Natural killer cell (primary cell): ENCODE results near the gene CCDC175. TPM values are rescaled to one million over a fixed set of nuclear protein-coding genes. Genes with fewer than 3 reads are reported as not detected.

ENCODE experiments used
- ATAC-seq, 3 donors: fragments of 150-1000 bp in 2 of 3; fragments of 200-7000 bp in 1 of 3; cut with Tn5 transposase; 1 replicate in 1 of 3; 2 replicates in 2 of 3; pipeline ENCODE4 v1.10.0; 2021; ENCODE audit warnings: mild to moderate bottlenecking in 2 of 3, moderate library complexity in 2 of 3
- DNase-seq, 2 donors: peaks; one replicate each; pipeline versions ENCODE4 v3.0.0 to v3.0.0-alpha.2; 2013 to 2021; ENCODE audit warnings: mixed read lengths in 1 of 2
- H3K27ac ChIP-seq: one replicate; pipeline ENCODE4 v1.5.1; 2013; ENCODE audit warnings: mild to moderate bottlenecking, low read length
- H3K27me3 ChIP-seq: one replicate; pipeline ENCODE4 v1.6.1; 2013; ENCODE audit warnings: low read length; ENCODE audit not compliant: control insufficient read depth, insufficient read depth
- H3K36me3 ChIP-seq: one replicate; pipeline ENCODE4 v1.6.1; 2013; ENCODE audit warnings: low read length; ENCODE audit not compliant: control insufficient read depth, insufficient read depth
- H3K4me1 ChIP-seq: one replicate; pipeline ENCODE4 v1.6.1; 2013; ENCODE audit warnings: low read length; ENCODE audit not compliant: control insufficient read depth, insufficient read depth
- H3K4me3 ChIP-seq: one replicate; pipeline ENCODE4 v1.5.1; 2013; ENCODE audit warnings: low read length
- H3K9me3 ChIP-seq: one replicate; pipeline ENCODE4 v1.6.1; 2013; ENCODE audit warnings: low read length; ENCODE audit not compliant: control insufficient read depth, insufficient read depth
- H3K27ac Mint-ChIP-seq, 2 donors: one replicate each; pipeline ENCODE4 v1.8.0; 2022; ENCODE audit warnings: mild to moderate bottlenecking in 2 of 2, mixed read lengths in 2 of 2, moderate library complexity in 1 of 2
- H3K27me3 Mint-ChIP-seq, 2 donors: one replicate each; pipeline ENCODE4 v1.8.0; 2022; ENCODE audit warnings: low read depth in 2 of 2, mixed read lengths in 2 of 2
- H3K36me3 Mint-ChIP-seq: one replicate; pipeline ENCODE4 v1.8.0; 2022; ENCODE audit warnings: mixed read lengths
- H3K4me1 Mint-ChIP-seq, 2 donors: one replicate each; pipeline ENCODE4 v1.8.0; 2022; ENCODE audit warnings: mixed read lengths in 2 of 2
- H3K4me3 Mint-ChIP-seq: one replicate; pipeline ENCODE4 v1.8.0; 2022; ENCODE audit warnings: mild to moderate bottlenecking, moderate library complexity, mixed read lengths
- H3K9me3 Mint-ChIP-seq, 2 donors: one replicate each; pipeline ENCODE4 v1.8.0; 2022; ENCODE audit warnings: mixed read lengths in 2 of 2
- WGBS: methylation state at CpG from one replicate; pipeline ENCODE4 v1.1.7; 2013; ENCODE audit warnings: missing lambda C conversion rate; ENCODE audit not compliant: insufficient coverage; 5-methylcytosine and 5-hydroxymethylcytosine counted together
- intact Hi-C: fragments of 100-400 bp; cut with micrococcal nuclease; formaldehyde crosslinking; loops from one replicate; pipeline ENCODE4 v1.14.2; 2022
- total RNA-seq, 4 donors: library from RNA; stranded (reverse); fragments of 120-200 nt in 1 of 4; gene quantifications; one replicate each; pipeline versions ENCODE4 v1.2.3 to v1.2.4, GENCODE V29; 2013 to 2022
- TF ChIP-seq, protein P1 (sequence below): fragments of 200-600 bp; IDR thresholded peaks from one replicate; pipeline ENCODE4 v1.8.0; 2022; ENCODE audit warnings: antibody characterized with exemption

Gene CCDC175
- total RNA-seq, 3 donors from 2014 or later (not counting 1 experiment from before 2014, with no cell fraction given) = not detected

- H3K9me3 ChIP-seq = no peaks in the 10 kb centered on the region
- DNase-seq (no peak), ATAC-seq (no peak)
- no peaks in the 10 kb centered on the region for H3K36me3 ChIP-seq
- 83% methylated on average over 1 of the region's 1 CpG for WGBS
- Mint-ChIP-seq H3K36me3 (peaks cover 6% of the 10 kb centered on the region), H3K9me3 (peaks cover 0 to 2% of the 10 kb centered on the region in 2 donors), H3K4me3 (no peak overlapping the region), H3K27me3 (peaks cover 10 to 19% of the 10 kb centered on the region in 2 donors), H3K4me1 (no peaks in the 10 kb centered on the region), H3K27ac (no peak overlapping the region)
- H3K27ac ChIP-seq = no peak overlapping the region
- H3K27me3 ChIP-seq = no peaks in the 10 kb centered on the region
- H3K4me1 ChIP-seq = no peaks in the 10 kb centered on the region
- intact Hi-C loops = no loop called here
- no peak overlapping the region for H3K4me3 ChIP-seq
- TF ChIP-seq, protein P1, sequence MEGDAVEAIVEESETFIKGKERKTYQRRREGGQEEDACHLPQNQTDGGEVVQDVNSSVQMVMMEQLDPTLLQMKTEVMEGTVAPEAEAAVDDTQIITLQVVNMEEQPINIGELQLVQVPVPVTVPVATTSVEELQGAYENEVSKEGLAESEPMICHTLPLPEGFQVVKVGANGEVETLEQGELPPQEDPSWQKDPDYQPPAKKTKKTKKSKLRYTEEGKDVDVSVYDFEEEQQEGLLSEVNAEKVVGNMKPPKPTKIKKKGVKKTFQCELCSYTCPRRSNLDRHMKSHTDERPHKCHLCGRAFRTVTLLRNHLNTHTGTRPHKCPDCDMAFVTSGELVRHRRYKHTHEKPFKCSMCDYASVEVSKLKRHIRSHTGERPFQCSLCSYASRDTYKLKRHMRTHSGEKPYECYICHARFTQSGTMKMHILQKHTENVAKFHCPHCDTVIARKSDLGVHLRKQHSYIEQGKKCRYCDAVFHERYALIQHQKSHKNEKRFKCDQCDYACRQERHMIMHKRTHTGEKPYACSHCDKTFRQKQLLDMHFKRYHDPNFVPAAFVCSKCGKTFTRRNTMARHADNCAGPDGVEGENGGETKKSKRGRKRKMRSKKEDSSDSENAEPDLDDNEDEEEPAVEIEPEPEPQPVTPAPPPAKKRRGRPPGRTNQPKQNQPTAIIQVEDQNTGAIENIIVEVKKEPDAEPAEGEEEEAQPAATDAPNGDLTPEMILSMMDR = no peak
Observed at GRCh38 chr14:59532419-59532818, 44.2 kb downstream of the CCDC175 start.

- Mint-ChIP-seq H3K27ac (no peak overlapping the region), H3K4me3 (no peak overlapping the region), H3K9me3 (peaks cover 0 to 2% of the 10 kb centered on the region in 2 donors), H3K4me1 (no peaks in the 10 kb centered on the region), H3K27me3 (peaks cover 10 to 33% of the 10 kb centered on the region in 2 donors), H3K36me3 (peaks cover 6% of the 10 kb centered on the region)
- H3K27ac ChIP-seq = no peak overlapping the region
- intact Hi-C loops = no loop called here
- H3K27me3 ChIP-seq = no peaks in the 10 kb centered on the region
- no peaks in the 10 kb centered on the region for H3K9me3 ChIP-seq
- TF ChIP-seq, protein P1 = no peak
- ATAC-seq = no peak
- H3K36me3 ChIP-seq = no peaks in the 10 kb centered on the region
- DNase-seq = no peak
- no peak overlapping the region for H3K4me3 ChIP-seq
- no peaks in the 10 kb centered on the region for H3K4me1 ChIP-seq
Observed at GRCh38 chr14:59530349-59530748, 46.3 kb downstream of the CCDC175 start.

DNA sequence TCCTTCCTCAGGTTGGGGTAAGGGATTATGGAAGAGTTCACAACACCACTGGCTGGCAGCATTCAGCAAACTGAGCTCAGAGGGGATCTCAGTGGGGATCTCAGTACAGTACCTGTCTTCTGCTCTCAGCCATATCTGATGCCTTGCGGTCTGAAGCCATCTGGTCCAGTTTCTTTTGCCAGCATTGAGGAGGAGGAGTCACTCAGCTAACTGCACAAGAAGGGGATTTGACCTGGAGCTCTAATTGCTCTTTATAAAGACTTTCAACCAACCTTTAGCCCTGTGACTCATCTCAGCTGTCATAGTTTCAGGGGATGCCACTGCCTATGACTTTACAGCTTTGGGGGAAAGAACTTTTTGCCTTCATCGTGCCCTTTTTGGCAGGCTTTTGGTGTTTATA lies 47.4 kb downstream of the CCDC175 start:
- TF ChIP-seq, protein P1 = no peak
- H3K27me3 ChIP-seq = no peaks in the 10 kb centered on the region
- DNase-seq = no peak
- Mint-ChIP-seq H3K4me1 (no peaks in the 10 kb centered on the region), H3K4me3 (no peak overlapping the region), H3K9me3 (peaks cover 0 to 2% of the 10 kb centered on the region in 2 donors), H3K27me3 (peaks cover 10 to 38% of the 10 kb centered on the region in 2 donors), H3K36me3 (peaks cover 6% of the 10 kb centered on the region), H3K27ac (no peak overlapping the region)
- H3K4me3 ChIP-seq = no peak overlapping the region
- WGBS = 100% methylated on average over 1 of the region's 2 CpGs
- no peaks in the 10 kb centered on the region for H3K9me3 ChIP-seq
- H3K36me3 ChIP-seq = no peaks in the 10 kb centered on the region
- intact Hi-C loops = no loop called here
- no peaks in the 10 kb centered on the region for H3K4me1 ChIP-seq
- ATAC-seq = no peak
- H3K27ac ChIP-seq = no peak overlapping the region

GRCh38 chr14:59520224-59520623 lies 56.4 kb downstream of the CCDC175 start:
- Histone ChIP-seq H3K36me3 (no peaks in the 10 kb centered on the region), H3K4me1 (no peaks in the 10 kb centered on the region), H3K27ac (no peak overlapping the region), H3K9me3 (no peaks in the 10 kb centered on the region), H3K27me3 (no peaks in the 10 kb centered on the region), H3K4me3 (no peak overlapping the region)
- DNase-seq (no peak), ATAC-seq (no peak)
- no peak overlapping the region for H3K4me3 Mint-ChIP-seq
- H3K27me3 Mint-ChIP-seq = peaks cover 9 to 12% of the 10 kb centered on the region in 2 donors
- intact Hi-C loops = no loop called here
- TF ChIP-seq, protein P1 = no peak
- 80% methylated on average over 1 of the region's 3 CpGs for WGBS
- no peak overlapping the region for H3K27ac Mint-ChIP-seq
- H3K9me3 Mint-ChIP-seq = no peaks in the 10 kb centered on the region
- H3K4me1 Mint-ChIP-seq = no peaks in the 10 kb centered on the region
- no peaks in the 10 kb centered on the region for H3K36me3 Mint-ChIP-seq
